SK-N-SH treated with all-trans-retinoic acid at 6 μM for 48 hours (cell line): Measurements from ENCODE around the gene WTAP.

Experiments used
- ATAC-seq: fragments of 200-7000 bp; cut with Tn5 transposase; 3 replicates; pipeline ENCODE4 v1.9.1; 2020; ENCODE audit warnings: mild to moderate bottlenecking, moderate library complexity
- ARNTL ChIP-seq: fragments of 450-650 bp; formaldehyde crosslinking; IDR thresholded peaks from 2 replicates; pipeline ENCODE4 v1.5.0; 2020; ENCODE audit warnings: low read depth, mild to moderate bottlenecking, moderate library complexity, borderline replicate concordance
- BACH2 ChIP-seq: fragments of 250-450 bp; sonication (Bioruptor Pico); IDR thresholded peaks from 2 replicates; pipeline ENCODE4 v1.9.0; 2021; ENCODE audit warnings: mild to moderate bottlenecking, borderline replicate concordance
- CSDC2 ChIP-seq: fragments of 250-450 bp; sonication (Bioruptor Pico); IDR thresholded peaks from 2 replicates; pipeline ENCODE4 v1.5.0; 2020; ENCODE audit warnings: mild to moderate bottlenecking, moderate library complexity
- ESRRG ChIP-seq: fragments of 250-450 bp; sonication (Bioruptor Pico); IDR thresholded peaks from 2 replicates; pipeline ENCODE4 v1.6.1; 2021; ENCODE audit warnings: mild to moderate bottlenecking
- GLIS3 ChIP-seq: fragments of 250-450 bp; sonication (Bioruptor Pico); IDR thresholded peaks from 2 replicates; pipeline ENCODE4 v1.5.0; 2020; ENCODE audit warnings: mild to moderate bottlenecking, moderate library complexity
- ISL1 ChIP-seq: fragments of 250-450 bp; sonication (Bioruptor Pico); IDR thresholded peaks from 2 replicates; pipeline ENCODE4 v2.1.2; 2022; ENCODE audit warnings: mild to moderate bottlenecking, moderate library complexity
- OSR1 ChIP-seq: fragments of 250-450 bp; sonication (Bioruptor Pico); IDR thresholded peaks from 2 replicates; pipeline ENCODE4 v1.8.0; 2022; ENCODE audit warnings: moderate library complexity, mild to moderate bottlenecking, inconsistent platforms
- PPARA ChIP-seq: fragments of 250-450 bp; sonication (Bioruptor Pico); IDR thresholded peaks from 2 replicates; pipeline ENCODE4 v1.5.0; 2020; ENCODE audit warnings: mild to moderate bottlenecking, borderline replicate concordance
- RARB ChIP-seq: fragments of 250-450 bp; sonication (Bioruptor Pico); IDR thresholded peaks from 2 replicates; pipeline ENCODE4 v1.8.0; 2021; ENCODE audit warnings: mild to moderate bottlenecking, moderate library complexity
- SNAI2 ChIP-seq: fragments of 250-450 bp; sonication (Bioruptor Pico); IDR thresholded peaks from 2 replicates; pipeline ENCODE4 v1.5.0; 2020; ENCODE audit warnings: mild to moderate bottlenecking, moderate library complexity
- TOX ChIP-seq: fragments of 250-450 bp; sonication (Bioruptor Pico); IDR thresholded peaks from 2 replicates; pipeline ENCODE4 v1.8.0; 2021; ENCODE audit warnings: mild to moderate bottlenecking, moderate library complexity, borderline replicate concordance
- ZC3H10 ChIP-seq: fragments of 250-450 bp; sonication (Bioruptor Pico); IDR thresholded peaks from 2 replicates; pipeline ENCODE4 v1.5.1; 2021; ENCODE audit warnings: mild to moderate bottlenecking, moderate library complexity
- ZFP3 ChIP-seq: fragments of 250-450 bp; sonication (Bioruptor Pico); IDR thresholded peaks from 2 replicates; pipeline ENCODE4 v1.5.0; 2020; ENCODE audit warnings: mild to moderate bottlenecking, moderate library complexity
- ZFP30 ChIP-seq: fragments of 450-650 bp; formaldehyde crosslinking; IDR thresholded peaks from 2 replicates; pipeline ENCODE4 v1.5.0; 2022; ENCODE audit warnings: mild to moderate bottlenecking, moderate library complexity
- ZNF565 ChIP-seq: fragments of 450-650 bp; formaldehyde crosslinking; conservative IDR thresholded peaks from 2 replicates; pipeline ENCODE4 v1.5.0; 2020; ENCODE audit warnings: low read depth, mild to moderate bottlenecking, moderate library complexity
- ZNF70 ChIP-seq: fragments of 450-650 bp; formaldehyde crosslinking; IDR thresholded peaks from 2 replicates; pipeline ENCODE4 v1.5.0; 2020; ENCODE audit warnings: mild to moderate bottlenecking, moderate library complexity
- ZNF8 ChIP-seq: fragments of 450-650 bp; formaldehyde crosslinking; IDR thresholded peaks from 2 replicates; pipeline ENCODE4 v1.5.0; 2020; ENCODE audit warnings: mild to moderate bottlenecking, moderate library complexity
- TF ChIP-seq, protein P1 (sequence below): fragments of 250-450 bp; sonication (Bioruptor Pico); IDR thresholded peaks from 2 replicates; pipeline ENCODE4 v1.8.0; 2021; ENCODE audit warnings: low read depth, mild to moderate bottlenecking, moderate library complexity, borderline replicate concordance
- TF ChIP-seq, protein P2 (sequence below): fragments of 250-450 bp; sonication (Bioruptor Pico); IDR thresholded peaks from 2 replicates; pipeline ENCODE4 v1.8.0; 2020; ENCODE audit warnings: mild to moderate bottlenecking, moderate library complexity, borderline replicate concordance
- TF ChIP-seq, protein P3 (sequence below): fragments of 250-450 bp; sonication (Bioruptor Pico); IDR thresholded peaks from 2 replicates; pipeline ENCODE4 v1.5.1; 2020; ENCODE audit warnings: low read depth, mild to moderate bottlenecking, moderate library complexity
- TF ChIP-seq, protein P4 (sequence below): fragments of 250-450 bp; sonication (Bioruptor Pico); IDR thresholded peaks from 2 replicates; pipeline ENCODE4 v1.5.1; 2021; ENCODE audit warnings: mild to moderate bottlenecking, moderate library complexity
- TF ChIP-seq, protein P5 (sequence below): fragments of 250-450 bp; sonication (Bioruptor Pico); IDR thresholded peaks from 2 replicates; pipeline ENCODE4 v1.5.0; 2020; ENCODE audit warnings: mild to moderate bottlenecking, moderate library complexity

Gene WTAP

DNA sequence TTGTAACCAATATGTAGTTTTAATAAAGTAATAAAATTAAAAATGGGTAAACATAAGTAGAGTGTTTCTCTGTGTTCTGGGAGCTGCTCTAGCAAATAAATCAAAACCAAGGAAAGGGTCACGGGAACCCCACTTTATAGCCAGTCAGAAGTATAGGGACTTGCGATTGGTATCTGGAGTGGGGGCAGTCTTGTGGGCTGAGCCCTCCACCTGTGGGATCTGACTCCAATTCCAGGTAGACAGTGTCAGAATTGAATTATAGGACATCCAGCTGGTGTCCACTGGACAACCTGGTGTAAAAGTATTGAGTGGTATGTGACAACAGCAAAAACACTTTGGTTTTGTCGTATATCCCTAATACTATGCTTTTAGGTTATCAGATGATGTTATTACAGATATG is 48.7 kb upstream of the WTAP start (continued):
- TF ChIP-seq ZC3H10 (CRISPR knock-in tag), result no peak

DNA sequence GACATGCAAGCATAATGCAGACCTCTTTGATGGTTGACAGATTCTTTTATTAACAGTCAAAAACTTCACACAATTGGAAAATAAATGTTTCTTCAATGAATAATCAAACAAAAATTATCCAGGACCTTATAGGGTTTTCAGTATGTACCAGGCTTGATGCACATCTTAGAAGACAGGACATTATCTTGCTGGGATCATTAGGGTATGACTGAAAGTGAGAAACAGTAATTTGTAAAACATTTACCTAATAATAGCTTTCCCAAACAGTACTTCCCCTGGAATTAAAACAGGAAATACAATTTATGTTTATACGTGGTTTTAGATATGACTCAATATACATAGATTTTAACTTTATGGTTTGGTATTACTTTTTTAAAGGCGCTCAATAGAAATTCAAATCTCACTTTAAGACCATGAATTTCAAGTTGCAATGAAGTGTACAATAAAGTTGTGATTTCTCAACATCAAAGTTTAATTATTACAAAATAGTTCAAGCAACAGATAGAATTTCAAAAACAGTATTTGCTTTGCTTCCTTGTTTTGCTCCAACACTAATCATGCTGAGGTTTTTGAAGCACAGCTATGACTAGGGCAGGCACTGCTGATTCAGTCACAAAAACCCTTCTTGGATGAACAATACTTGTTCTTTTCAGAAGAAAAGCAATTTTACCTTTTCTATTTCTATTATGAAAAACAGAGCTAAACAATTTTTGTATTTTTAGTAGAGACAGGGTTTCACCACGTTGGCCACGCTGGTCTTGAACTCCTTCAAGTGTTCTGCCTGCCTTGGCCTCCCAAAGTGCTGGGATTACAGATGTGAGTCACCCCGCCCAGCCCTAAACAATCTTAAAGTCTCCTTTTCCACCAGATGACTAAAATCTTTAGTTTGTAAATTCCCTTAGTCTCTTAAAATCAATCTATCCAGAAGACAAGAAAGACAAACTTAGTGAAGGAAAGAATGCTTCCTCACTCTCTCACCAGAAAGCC is 47.9 kb upstream of the WTAP start:
- TF ChIP-seq ZFP3 (CRISPR knock-in tag), result no peak
- no peak for TF ChIP-seq RARB (CRISPR knock-in tag)
- no peak for TF ChIP-seq SNAI2 (CRISPR knock-in tag)
- no peak for TF ChIP-seq ZC3H10 (CRISPR knock-in tag)
- no peak for TF ChIP-seq BACH2 (CRISPR knock-in tag)
- no peak for TF ChIP-seq ZFP30 (CRISPR knock-in tag)
- TF ChIP-seq ZNF565 (CRISPR knock-in tag), result no peak
- TF ChIP-seq, protein P1, sequence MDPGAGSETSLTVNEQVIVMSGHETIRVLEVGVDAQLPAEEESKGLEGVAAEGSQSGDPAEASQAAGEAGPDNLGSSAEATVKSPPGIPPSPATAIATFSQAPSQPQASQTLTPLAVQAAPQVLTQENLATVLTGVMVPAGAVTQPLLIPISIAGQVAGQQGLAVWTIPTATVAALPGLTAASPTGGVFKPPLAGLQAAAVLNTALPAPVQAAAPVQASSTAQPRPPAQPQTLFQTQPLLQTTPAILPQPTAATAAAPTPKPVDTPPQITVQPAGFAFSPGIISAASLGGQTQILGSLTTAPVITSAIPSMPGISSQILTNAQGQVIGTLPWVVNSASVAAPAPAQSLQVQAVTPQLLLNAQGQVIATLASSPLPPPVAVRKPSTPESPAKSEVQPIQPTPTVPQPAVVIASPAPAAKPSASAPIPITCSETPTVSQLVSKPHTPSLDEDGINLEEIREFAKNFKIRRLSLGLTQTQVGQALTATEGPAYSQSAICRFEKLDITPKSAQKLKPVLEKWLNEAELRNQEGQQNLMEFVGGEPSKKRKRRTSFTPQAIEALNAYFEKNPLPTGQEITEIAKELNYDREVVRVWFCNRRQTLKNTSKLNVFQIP (CRISPR knock-in tag), result no peak
- TF ChIP-seq, protein P2, sequence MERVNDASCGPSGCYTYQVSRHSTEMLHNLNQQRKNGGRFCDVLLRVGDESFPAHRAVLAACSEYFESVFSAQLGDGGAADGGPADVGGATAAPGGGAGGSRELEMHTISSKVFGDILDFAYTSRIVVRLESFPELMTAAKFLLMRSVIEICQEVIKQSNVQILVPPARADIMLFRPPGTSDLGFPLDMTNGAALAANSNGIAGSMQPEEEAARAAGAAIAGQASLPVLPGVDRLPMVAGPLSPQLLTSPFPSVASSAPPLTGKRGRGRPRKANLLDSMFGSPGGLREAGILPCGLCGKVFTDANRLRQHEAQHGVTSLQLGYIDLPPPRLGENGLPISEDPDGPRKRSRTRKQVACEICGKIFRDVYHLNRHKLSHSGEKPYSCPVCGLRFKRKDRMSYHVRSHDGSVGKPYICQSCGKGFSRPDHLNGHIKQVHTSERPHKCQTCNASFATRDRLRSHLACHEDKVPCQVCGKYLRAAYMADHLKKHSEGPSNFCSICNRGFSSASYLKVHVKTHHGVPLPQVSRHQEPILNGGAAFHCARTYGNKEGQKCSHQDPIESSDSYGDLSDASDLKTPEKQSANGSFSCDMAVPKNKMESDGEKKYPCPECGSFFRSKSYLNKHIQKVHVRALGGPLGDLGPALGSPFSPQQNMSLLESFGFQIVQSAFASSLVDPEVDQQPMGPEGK (CRISPR knock-in tag), result no peak
- TF ChIP-seq, protein P3, sequence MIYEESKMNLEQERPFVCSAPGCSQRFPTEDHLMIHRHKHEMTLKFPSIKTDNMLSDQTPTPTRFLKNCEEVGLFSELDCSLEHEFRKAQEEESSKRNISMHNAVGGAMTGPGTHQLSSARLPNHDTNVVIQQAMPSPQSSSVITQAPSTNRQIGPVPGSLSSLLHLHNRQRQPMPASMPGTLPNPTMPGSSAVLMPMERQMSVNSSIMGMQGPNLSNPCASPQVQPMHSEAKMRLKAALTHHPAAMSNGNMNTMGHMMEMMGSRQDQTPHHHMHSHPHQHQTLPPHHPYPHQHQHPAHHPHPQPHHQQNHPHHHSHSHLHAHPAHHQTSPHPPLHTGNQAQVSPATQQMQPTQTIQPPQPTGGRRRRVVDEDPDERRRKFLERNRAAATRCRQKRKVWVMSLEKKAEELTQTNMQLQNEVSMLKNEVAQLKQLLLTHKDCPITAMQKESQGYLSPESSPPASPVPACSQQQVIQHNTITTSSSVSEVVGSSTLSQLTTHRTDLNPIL, result no peak
- TF ChIP-seq ISL1 (CRISPR knock-in tag), result no peak
- TF ChIP-seq ZNF8 (CRISPR knock-in tag), result no peak
- TF ChIP-seq TOX, result no peak
- no peak for TF ChIP-seq CSDC2 (CRISPR knock-in tag)
- no peak for TF ChIP-seq ESRRG (CRISPR knock-in tag)
- no peak for TF ChIP-seq GLIS3 (CRISPR knock-in tag)
- TF ChIP-seq, protein P4, sequence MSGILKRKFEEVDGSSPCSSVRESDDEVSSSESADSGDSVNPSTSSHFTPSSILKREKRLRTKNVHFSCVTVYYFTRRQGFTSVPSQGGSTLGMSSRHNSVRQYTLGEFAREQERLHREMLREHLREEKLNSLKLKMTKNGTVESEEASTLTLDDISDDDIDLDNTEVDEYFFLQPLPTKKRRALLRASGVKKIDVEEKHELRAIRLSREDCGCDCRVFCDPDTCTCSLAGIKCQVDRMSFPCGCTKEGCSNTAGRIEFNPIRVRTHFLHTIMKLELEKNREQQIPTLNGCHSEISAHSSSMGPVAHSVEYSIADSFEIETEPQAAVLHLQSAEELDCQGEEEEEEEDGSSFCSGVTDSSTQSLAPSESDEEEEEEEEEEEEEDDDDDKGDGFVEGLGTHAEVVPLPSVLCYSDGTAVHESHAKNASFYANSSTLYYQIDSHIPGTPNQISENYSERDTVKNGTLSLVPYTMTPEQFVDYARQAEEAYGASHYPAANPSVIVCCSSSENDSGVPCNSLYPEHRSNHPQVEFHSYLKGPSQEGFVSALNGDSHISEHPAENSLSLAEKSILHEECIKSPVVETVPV, result no peak
- TF ChIP-seq ZNF70, result no peak
- no peak for TF ChIP-seq OSR1 (CRISPR knock-in tag)
- TF ChIP-seq PPARA (CRISPR knock-in tag), result no peak
- TF ChIP-seq, all 23 proteins: peak for 0
- ATAC-seq, result no peak

DNA sequence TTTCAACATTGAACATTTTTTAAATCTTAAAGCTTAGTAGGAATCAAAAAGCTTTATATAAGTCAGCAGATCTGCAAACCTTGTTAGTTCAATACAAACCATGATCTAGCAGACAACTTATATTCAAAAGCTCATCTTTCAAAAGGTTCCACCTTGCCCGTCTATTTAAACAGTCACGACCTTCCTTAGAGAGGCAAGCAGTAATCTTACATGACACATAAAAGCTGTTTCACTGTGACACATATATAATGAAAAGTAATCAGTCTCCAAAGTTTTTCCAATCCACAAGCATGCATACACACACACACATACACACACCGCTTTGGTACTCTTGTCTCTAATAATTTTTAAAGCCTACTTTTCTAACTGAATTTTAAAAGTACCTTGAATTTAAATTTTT is 47.2 kb upstream of the WTAP start:
- TF ChIP-seq, protein P1 (CRISPR knock-in tag), result no peak
- TF ChIP-seq ZFP30 (CRISPR knock-in tag) (no peak), ESRRG (CRISPR knock-in tag) (no peak), ARNTL (CRISPR knock-in tag) (no peak), PPARA (CRISPR knock-in tag) (no peak), SNAI2 (CRISPR knock-in tag) (no peak), ISL1 (CRISPR knock-in tag) (no peak), ZFP3 (CRISPR knock-in tag) (no peak), ZNF70 (no peak)
- TF ChIP-seq, protein P5, sequence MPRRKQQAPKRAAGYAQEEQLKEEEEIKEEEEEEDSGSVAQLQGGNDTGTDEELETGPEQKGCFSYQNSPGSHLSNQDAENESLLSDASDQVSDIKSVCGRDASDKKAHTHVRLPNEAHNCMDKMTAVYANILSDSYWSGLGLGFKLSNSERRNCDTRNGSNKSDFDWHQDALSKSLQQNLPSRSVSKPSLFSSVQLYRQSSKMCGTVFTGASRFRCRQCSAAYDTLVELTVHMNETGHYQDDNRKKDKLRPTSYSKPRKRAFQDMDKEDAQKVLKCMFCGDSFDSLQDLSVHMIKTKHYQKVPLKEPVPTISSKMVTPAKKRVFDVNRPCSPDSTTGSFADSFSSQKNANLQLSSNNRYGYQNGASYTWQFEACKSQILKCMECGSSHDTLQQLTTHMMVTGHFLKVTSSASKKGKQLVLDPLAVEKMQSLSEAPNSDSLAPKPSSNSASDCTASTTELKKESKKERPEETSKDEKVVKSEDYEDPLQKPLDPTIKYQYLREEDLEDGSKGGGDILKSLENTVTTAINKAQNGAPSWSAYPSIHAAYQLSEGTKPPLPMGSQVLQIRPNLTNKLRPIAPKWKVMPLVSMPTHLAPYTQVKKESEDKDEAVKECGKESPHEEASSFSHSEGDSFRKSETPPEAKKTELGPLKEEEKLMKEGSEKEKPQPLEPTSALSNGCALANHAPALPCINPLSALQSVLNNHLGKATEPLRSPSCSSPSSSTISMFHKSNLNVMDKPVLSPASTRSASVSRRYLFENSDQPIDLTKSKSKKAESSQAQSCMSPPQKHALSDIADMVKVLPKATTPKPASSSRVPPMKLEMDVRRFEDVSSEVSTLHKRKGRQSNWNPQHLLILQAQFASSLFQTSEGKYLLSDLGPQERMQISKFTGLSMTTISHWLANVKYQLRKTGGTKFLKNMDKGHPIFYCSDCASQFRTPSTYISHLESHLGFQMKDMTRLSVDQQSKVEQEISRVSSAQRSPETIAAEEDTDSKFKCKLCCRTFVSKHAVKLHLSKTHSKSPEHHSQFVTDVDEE (CRISPR knock-in tag), result no peak
- TF ChIP-seq, protein P2 (CRISPR knock-in tag), result no peak
- ATAC-seq, result no peak
